ENCODE results near the gene ERFE. TPM values are rescaled to one million over a fixed set of nuclear protein-coding genes. Genes with fewer than 3 reads are reported as not detected.

Gene ERFE
- total RNA-seq, 2 experiments from 2014 or later, result not detected

- no peak for DNase-seq
- H3K4me1 Mint-ChIP-seq, result no peaks in the 10 kb centered on the region
- H3K9me3 Mint-ChIP-seq (ENCODE audit: low read depth), result no peaks in the 10 kb centered on the region
- no peaks in the 10 kb centered on the region for H3K36me3 Mint-ChIP-seq
- H3K4me3 Mint-ChIP-seq, result no peak overlapping the region
- ATAC-seq, result peak; percentile 38
- H3K27ac Mint-ChIP-seq, result no peak overlapping the region
- H3K27me3 Mint-ChIP-seq, result no peaks in the 10 kb centered on the region
- CTCF ChIA-PET, result interaction anchor here (0.7 to 1.6 kb wide), 5 partner anchors 50 to 281 kb away, joined by 3 to 6 read pairs (median 3); no protein-coding TSS in a partner anchor
These were observed 19.4 kb upstream of the ERFE start for GRCh38 chr2:238139196-238140039.

- no peak overlapping the region for H3K4me3 Mint-ChIP-seq
- H3K4me1 Mint-ChIP-seq, result no peaks in the 10 kb centered on the region
- H3K9me3 Mint-ChIP-seq (ENCODE audit: low read depth), result no peaks in the 10 kb centered on the region
- DNase-seq, result no peak
- H3K27ac Mint-ChIP-seq, result no peak overlapping the region
- CTCF ChIA-PET, result interaction anchor here (1.1 to 1.6 kb wide), 2 partner anchors 123 to 217 kb away, joined by 3 to 4 read pairs; no protein-coding TSS in a partner anchor
- H3K36me3 Mint-ChIP-seq, result no peaks in the 10 kb centered on the region
- no peak for ATAC-seq
- no peaks in the 10 kb centered on the region for H3K27me3 Mint-ChIP-seq
These were observed 18.7 kb upstream of the ERFE start for GRCh38 chr2:238140040-238140439.

GRCh38 chr2:238140721-238141540 is 17.8 kb upstream of the ERFE start:
- no peak for ATAC-seq
- Mint-ChIP-seq H3K9me3 (ENCODE audit: low read depth) (no peaks in the 10 kb centered on the region), H3K4me3 (no peak overlapping the region), H3K4me1 (no peaks in the 10 kb centered on the region), H3K27ac (no peak overlapping the region), H3K36me3 (no peaks in the 10 kb centered on the region), H3K27me3 (no peaks in the 10 kb centered on the region)
- CTCF ChIA-PET, result interaction anchor here (0.9 to 1.3 kb wide), 2 partner anchors 20 to 171 kb away, joined by 3 read pairs; no protein-coding TSS in a partner anchor
- no peak for DNase-seq

- CTCF ChIA-PET, result interaction anchor here (0.9 to 1.3 kb wide), 2 partner anchors 19 to 172 kb away, joined by 3 read pairs; no protein-coding TSS in a partner anchor
- H3K9me3 Mint-ChIP-seq (ENCODE audit: low read depth), result no peaks in the 10 kb centered on the region
- no peak overlapping the region for H3K27ac Mint-ChIP-seq
- DNase-seq (no peak), ATAC-seq (no peak)
- H3K36me3 Mint-ChIP-seq, result no peaks in the 10 kb centered on the region
- H3K4me3 Mint-ChIP-seq, result no peak overlapping the region
- no peaks in the 10 kb centered on the region for H3K4me1 Mint-ChIP-seq
- H3K27me3 Mint-ChIP-seq, result no peaks in the 10 kb centered on the region
These were observed 17.0 kb upstream of the ERFE start for GRCh38 chr2:238141541-238142318.

GRCh38 chr2:238142382-238143205 is 16.2 kb upstream of the ERFE start:
- Mint-ChIP-seq H3K9me3 (ENCODE audit: low read depth) (no peaks in the 10 kb centered on the region), H3K4me1 (no peaks in the 10 kb centered on the region), H3K36me3 (no peaks in the 10 kb centered on the region), H3K4me3 (no peak overlapping the region), H3K27me3 (no peaks in the 10 kb centered on the region), H3K27ac (no peak overlapping the region)
- CTCF ChIA-PET, result interaction anchor here (0.9 kb wide), 1 partner anchor 18 kb away, joined by 3 read pairs; no protein-coding TSS in a partner anchor
- ATAC-seq (no peak), DNase-seq (no peak)

- ATAC-seq, result no peak
These were observed 15.4 kb upstream of the ERFE start for GRCh38 chr2:238143239-238143951.

GRCh38 chr2:238144262-238144661 is 14.5 kb upstream of the ERFE start:
- H3K4me3 Mint-ChIP-seq, result no peak overlapping the region
- no peaks in the 10 kb centered on the region for H3K4me1 Mint-ChIP-seq
- DNase-seq (no peak), ATAC-seq (no peak)
- CTCF ChIA-PET, result interaction anchor here (1.5 kb wide), 1 partner anchor 10 kb away, joined by 3 read pairs; no protein-coding TSS in a partner anchor
- H3K27me3 Mint-ChIP-seq, result no peaks in the 10 kb centered on the region
- no peak overlapping the region for H3K27ac Mint-ChIP-seq
- no peaks in the 10 kb centered on the region for H3K9me3 Mint-ChIP-seq (ENCODE audit: low read depth)
- no peaks in the 10 kb centered on the region for H3K36me3 Mint-ChIP-seq

More at GRCh38 chr2:238143239-238143951, 15.4 kb upstream of the ERFE start:
- no peak for DNase-seq
- no peak overlapping the region for H3K27ac Mint-ChIP-seq
- H3K27me3 Mint-ChIP-seq, result no peaks in the 10 kb centered on the region
- H3K4me3 Mint-ChIP-seq, result no peak overlapping the region
- H3K4me1 Mint-ChIP-seq, result no peaks in the 10 kb centered on the region
- H3K9me3 Mint-ChIP-seq (ENCODE audit: low read depth), result no peaks in the 10 kb centered on the region
- no peaks in the 10 kb centered on the region for H3K36me3 Mint-ChIP-seq
- CTCF ChIA-PET, result interaction anchor here (1.5 kb wide), 1 partner anchor 9 kb away, joined by 3 read pairs; no protein-coding TSS in a partner anchor

- Mint-ChIP-seq H3K9me3 (ENCODE audit: low read depth) (no peaks in the 10 kb centered on the region), H3K27ac (no peak overlapping the region), H3K4me1 (no peaks in the 10 kb centered on the region), H3K4me3 (no peak overlapping the region), H3K27me3 (no peaks in the 10 kb centered on the region), H3K36me3 (no peaks in the 10 kb centered on the region)
- DNase-seq, result no peak
- CTCF ChIA-PET, result interaction anchor here (1.5 kb wide), 1 partner anchor 11 kb away, joined by 3 read pairs; no protein-coding TSS in a partner anchor
- ATAC-seq, result no peak
These were observed 13.7 kb upstream of the ERFE start for GRCh38 chr2:238145046-238145445.

GRCh38 chr2:238145851-238146250 is 12.9 kb upstream of the ERFE start:
- no peaks in the 10 kb centered on the region for H3K9me3 Mint-ChIP-seq (ENCODE audit: low read depth)
- H3K4me1 Mint-ChIP-seq, result no peaks in the 10 kb centered on the region
- no peak overlapping the region for H3K27ac Mint-ChIP-seq
- CTCF ChIA-PET, result no interaction called here
- no peaks in the 10 kb centered on the region for H3K27me3 Mint-ChIP-seq
- DNase-seq (no peak), ATAC-seq (no peak)
- no peak overlapping the region for H3K4me3 Mint-ChIP-seq
- no peaks in the 10 kb centered on the region for H3K36me3 Mint-ChIP-seq

GRCh38 chr2:238146884-238147544 is 11.8 kb upstream of the ERFE start:
- Mint-ChIP-seq H3K36me3 (no peaks in the 10 kb centered on the region), H3K27me3 (no peaks in the 10 kb centered on the region), H3K9me3 (ENCODE audit: low read depth) (no peaks in the 10 kb centered on the region), H3K27ac (no peak overlapping the region), H3K4me1 (no peaks in the 10 kb centered on the region), H3K4me3 (no peak overlapping the region)
- ATAC-seq (no peak), DNase-seq (no peak)
- CTCF ChIA-PET, result no interaction called here

GRCh38 chr2:238148981-238149380 is 9.8 kb upstream of the ERFE start:
- DNase-seq, result no peak
- Mint-ChIP-seq H3K27me3 (no peaks in the 10 kb centered on the region), H3K9me3 (ENCODE audit: low read depth) (no peaks in the 10 kb centered on the region), H3K36me3 (no peaks in the 10 kb centered on the region), H3K4me1 (no peaks in the 10 kb centered on the region), H3K4me3 (no peak overlapping the region), H3K27ac (no peak overlapping the region)
- CTCF ChIA-PET, result no interaction called here
- ATAC-seq, result no peak
